CD4-positive, alpha-beta T cell treated with Interleukin-10 for 1 hour (primary cell): ENCODE results near the gene OTOGL.
"Not testable (repeated sequence)": the region's sequence is repeated elsewhere in the genome, so short reads cannot be mapped to it uniquely, and the experiment has no call there.

Experiments
- DNase-seq: peaks from one replicate; pipeline ENCODE4 v3.0.0-alpha.2; 2020

Gene OTOGL

GRCh38 chr12:80227904-80228303 is 128.6 kb downstream of the OTOGL start:
- DNase-seq, result not testable (repeated sequence)

- DNase-seq, result no peak
Observed at GRCh38 chr12:80230068-80230467, 130.7 kb downstream of the OTOGL start.

GRCh38 chr12:80232837-80233236 is 133.5 kb downstream of the OTOGL start:
- DNase-seq, result no peak

- DNase-seq, result no peak
Observed at GRCh38 chr12:80233926-80234325, 134.6 kb downstream of the OTOGL start.

GRCh38 chr12:80234667-80235066 is 135.3 kb downstream of the OTOGL start:
- no peak for DNase-seq

- no peak for DNase-seq
Observed at GRCh38 chr12:80235944-80236343, 136.6 kb downstream of the OTOGL start.

GRCh38 chr12:80239867-80240266 is 140.5 kb downstream of the OTOGL start:
- no peak for DNase-seq

GRCh38 chr12:80241576-80242273 is 142.4 kb downstream of the OTOGL start:
- DNase-seq, result no peak

GRCh38 chr12:80242321-80242720 is 143.0 kb downstream of the OTOGL start:
- no peak for DNase-seq

- not testable (repeated sequence) for DNase-seq
Observed at GRCh38 chr12:80249581-80249980, 150.2 kb downstream of the OTOGL start.

GRCh38 chr12:80257920-80258319 is 158.6 kb downstream of the OTOGL start:
- DNase-seq, result no peak

GRCh38 chr12:80260269-80260668 is 160.9 kb downstream of the OTOGL start:
- DNase-seq, result no peak

GRCh38 chr12:80261403-80261802 is 162.1 kb downstream of the OTOGL start:
- no peak for DNase-seq

- DNase-seq, result no peak
Observed at GRCh38 chr12:80262346-80262745, 163.0 kb downstream of the OTOGL start.

GRCh38 chr12:80262771-80263170 is 163.4 kb downstream of the OTOGL start:
- no peak for DNase-seq

- no peak for DNase-seq
Observed at GRCh38 chr12:80264386-80264785, 165.0 kb downstream of the OTOGL start.

GRCh38 chr12:80264891-80265290 is 165.6 kb downstream of the OTOGL start:
- DNase-seq, result no peak

GRCh38 chr12:80268924-80269749 is 169.8 kb downstream of the OTOGL start:
- DNase-seq, result no peak

- DNase-seq, result peak; percentile 28
Observed at GRCh38 chr12:80269803-80270552, 170.6 kb downstream of the OTOGL start.

GRCh38 chr12:80271780-80272179 is 172.4 kb downstream of the OTOGL start:
- no peak for DNase-seq

- no peak for DNase-seq
Observed at GRCh38 chr12:80272387-80272915, 173.1 kb downstream of the OTOGL start.

GRCh38 chr12:80273144-80273543 is 173.8 kb downstream of the OTOGL start:
- no peak for DNase-seq

- DNase-seq, result no peak
Observed at GRCh38 chr12:80277732-80278131, 178.4 kb downstream of the OTOGL start.
